GM18858 (cell line): ENCODE measurements around the gene EIF4B.
"Not testable (repeated sequence)": the region's sequence is repeated elsewhere in the genome, so short reads cannot be mapped to it uniquely, and the experiment has no call there.

Source experiments
- ATAC-seq: cut with Tn5 transposase; IDR thresholded peaks from one replicate; pipeline ENCODE4 v1.9.1; 2021; ENCODE audit not compliant: unreplicated experiment

The EIF4B gene

GRCh38 chr12:52992699-52993557 is 13.3 kb upstream of the EIF4B start:
- no peak for ATAC-seq

- no peak for ATAC-seq
These were observed 12.7 kb upstream of the EIF4B start for GRCh38 chr12:52993558-52993869.

- ATAC-seq, result no peak
These were observed 2.1 kb upstream of the EIF4B start for GRCh38 chr12:53004178-53004577.

GRCh38 chr12:53004582-53004981 is 1.7 kb upstream of the EIF4B start:
- no peak for ATAC-seq

- ATAC-seq, result no peak
These were observed 856 bp upstream of the EIF4B start for GRCh38 chr12:53005215-53005985.

- ATAC-seq, result no peak
These were observed 604 bp downstream of the EIF4B start for GRCh38 chr12:53006810-53007309.

GRCh38 chr12:53007343-53007742 is 1.1 kb downstream of the EIF4B start:
- no peak for ATAC-seq

- ATAC-seq, result not testable (repeated sequence)
These were observed 2.5 kb downstream of the EIF4B start for GRCh38 chr12:53008760-53009159.

GRCh38 chr12:53010955-53011354 is 4.7 kb downstream of the EIF4B start:
- ATAC-seq, result no peak

- no peak for ATAC-seq
These were observed 5.6 kb downstream of the EIF4B start for GRCh38 chr12:53011889-53012288.

- no peak for ATAC-seq
These were observed 6.7 kb downstream of the EIF4B start for GRCh38 chr12:53012928-53013327.

GRCh38 chr12:53014709-53015108 is 8.5 kb downstream of the EIF4B start:
- no peak for ATAC-seq

- ATAC-seq, result no peak
These were observed 19.0 kb downstream of the EIF4B start for GRCh38 chr12:53025250-53025649.

GRCh38 chr12:53027014-53027413 is 20.8 kb downstream of the EIF4B start:
- not testable (repeated sequence) for ATAC-seq

- no peak for ATAC-seq
These were observed 25.4 kb downstream of the EIF4B start for GRCh38 chr12:53031616-53032015.

- not testable (repeated sequence) for ATAC-seq
These were observed 27.6 kb downstream of the EIF4B start for GRCh38 chr12:53033832-53034231.

GRCh38 chr12:53034459-53034858 is 28.2 kb downstream of the EIF4B start:
- no peak for ATAC-seq

GRCh38 chr12:53036802-53037201 is 30.5 kb downstream of the EIF4B start:
- ATAC-seq, result no peak

GRCh38 chr12:53039851-53040250 is 33.6 kb downstream of the EIF4B start:
- no peak for ATAC-seq

- no peak for ATAC-seq
These were observed 36.6 kb downstream of the EIF4B start for GRCh38 chr12:53042607-53043454.

GRCh38 chr12:53044052-53044581 is 37.9 kb downstream of the EIF4B start:
- ATAC-seq, result no peak
